ENCODE measurements around the gene KAT6B. TPM values are rescaled to one million over a fixed set of nuclear protein-coding genes. Genes with fewer than 3 reads are reported as not detected.
A peak's percentile ranks its signal among the peaks of the same experiment; 100 is the strongest.

The KAT6B gene
- total RNA-seq, 1 donor from 2014 or later: 48.3 TPM

- Mint-ChIP-seq H3K9me3 (no peaks in the 10 kb centered on the region), H3K27me3 (no peaks in the 10 kb centered on the region), H3K27ac (peak overlapping the region; percentile 36), H3K36me3 (peaks cover 13% of the 10 kb centered on the region), H3K4me3 (peak overlapping the region; percentile 88), H3K4me1 (ENCODE audit: unreplicated experiment) (peaks cover 36% of the 10 kb centered on the region)
- DNase-seq (ENCODE audit: extremely low spot score, unreplicated experiment): no peak
- TF ChIP-seq CTCF (conservative IDR thresholded peaks at IDR 0.05): no peak
These were observed 2.1 kb upstream of the KAT6B start for GRCh38 chr10:74824184-74824899.

GRCh38 chr10:74824900-74825370 lies 1.5 kb upstream of the KAT6B start:
- peak overlapping the region; percentile 88 for H3K4me3 Mint-ChIP-seq
- no peak for TF ChIP-seq CTCF (conservative IDR thresholded peaks at IDR 0.05)
- no peaks in the 10 kb centered on the region for H3K9me3 Mint-ChIP-seq
- H3K27me3 Mint-ChIP-seq: no peaks in the 10 kb centered on the region
- H3K27ac Mint-ChIP-seq: peak overlapping the region; percentile 36
- peak; percentile 74 for DNase-seq (ENCODE audit: extremely low spot score, unreplicated experiment)
- H3K36me3 Mint-ChIP-seq: peaks cover 13% of the 10 kb centered on the region
- H3K4me1 Mint-ChIP-seq (ENCODE audit: unreplicated experiment): peaks cover 36% of the 10 kb centered on the region

GRCh38 chr10:74825371-74826141 lies 844 bp upstream of the KAT6B start:
- Mint-ChIP-seq H3K36me3 (peaks cover 19% of the 10 kb centered on the region), H3K9me3 (no peaks in the 10 kb centered on the region), H3K27me3 (no peaks in the 10 kb centered on the region), H3K4me1 (ENCODE audit: unreplicated experiment) (peaks cover 36% of the 10 kb centered on the region), H3K4me3 (peak overlapping the region; percentile 99), H3K27ac (peak overlapping the region; percentile 98)
- DNase-seq (ENCODE audit: extremely low spot score, unreplicated experiment): peak; percentile 82
- no peak for TF ChIP-seq CTCF (conservative IDR thresholded peaks at IDR 0.05)

DNA sequence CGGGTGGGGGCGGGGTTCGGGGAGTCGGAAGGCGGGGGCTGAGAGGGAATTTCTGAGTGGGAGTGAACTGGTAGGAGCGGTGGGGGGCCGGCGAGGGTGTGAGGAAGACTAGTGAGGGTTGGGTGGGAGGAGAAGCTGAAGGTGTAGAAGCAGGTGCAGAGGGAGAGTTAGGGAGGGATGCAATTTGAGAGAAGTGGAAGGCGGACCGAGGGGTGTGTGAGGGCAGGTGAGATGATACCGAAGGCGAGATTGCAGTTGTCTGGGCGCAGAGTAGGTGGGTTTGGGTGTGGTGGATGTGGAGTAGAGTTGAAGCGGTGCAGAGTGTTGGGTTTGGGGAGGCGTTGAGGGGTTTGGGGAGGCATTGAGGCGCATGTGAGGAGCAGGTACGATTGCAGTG lies 643 bp downstream of the KAT6B start:
- peaks cover 19% of the 10 kb centered on the region for H3K36me3 Mint-ChIP-seq
- TF ChIP-seq CTCF (conservative IDR thresholded peaks at IDR 0.05): no peak
- no peaks in the 10 kb centered on the region for H3K9me3 Mint-ChIP-seq
- peak overlapping the region; percentile 99 for H3K4me3 Mint-ChIP-seq
- peaks cover 36% of the 10 kb centered on the region for H3K4me1 Mint-ChIP-seq (ENCODE audit: unreplicated experiment)
- peak overlapping the region; percentile 20 for H3K27ac Mint-ChIP-seq
- H3K27me3 Mint-ChIP-seq: no peaks in the 10 kb centered on the region
- DNase-seq (ENCODE audit: extremely low spot score, unreplicated experiment): no peak

DNA sequence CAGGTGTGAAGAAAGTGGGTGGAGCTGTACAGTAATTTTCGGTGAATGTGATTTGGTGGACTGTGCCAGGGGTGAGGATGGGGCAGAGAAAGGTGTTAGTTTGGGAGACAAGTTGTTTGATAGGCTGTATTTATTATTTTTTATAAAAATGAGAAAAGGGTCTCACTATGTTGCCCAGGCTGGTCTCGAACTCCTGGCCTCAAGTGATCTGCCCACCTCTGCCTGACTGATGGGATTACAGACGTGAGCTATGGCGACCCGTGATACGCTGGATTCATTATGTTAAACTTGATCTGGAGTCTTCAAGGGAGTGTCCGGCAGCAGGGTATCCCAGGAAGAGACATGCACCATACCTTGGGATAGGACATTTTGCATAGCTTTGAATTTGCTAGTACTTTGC lies 1.3 kb downstream of the KAT6B start:
- H3K27ac Mint-ChIP-seq: peak overlapping the region; percentile 31
- H3K27me3 Mint-ChIP-seq: no peaks in the 10 kb centered on the region
- H3K9me3 Mint-ChIP-seq: no peaks in the 10 kb centered on the region
- H3K4me1 Mint-ChIP-seq (ENCODE audit: unreplicated experiment): peaks cover 29% of the 10 kb centered on the region
- TF ChIP-seq CTCF (conservative IDR thresholded peaks at IDR 0.05): no peak
- DNase-seq (ENCODE audit: extremely low spot score, unreplicated experiment): no peak
- peak overlapping the region; percentile 99 for H3K4me3 Mint-ChIP-seq
- H3K36me3 Mint-ChIP-seq: peaks cover 19% of the 10 kb centered on the region
